ENCODE measurements around the gene DPEP1.
A peak's percentile ranks its signal among the peaks of the same experiment; 100 is the strongest.
"Not testable (repeated sequence)": the region's sequence is repeated elsewhere in the genome, so short reads cannot be mapped to it uniquely, and the experiment has no call there.

Gene DPEP1

DNA sequence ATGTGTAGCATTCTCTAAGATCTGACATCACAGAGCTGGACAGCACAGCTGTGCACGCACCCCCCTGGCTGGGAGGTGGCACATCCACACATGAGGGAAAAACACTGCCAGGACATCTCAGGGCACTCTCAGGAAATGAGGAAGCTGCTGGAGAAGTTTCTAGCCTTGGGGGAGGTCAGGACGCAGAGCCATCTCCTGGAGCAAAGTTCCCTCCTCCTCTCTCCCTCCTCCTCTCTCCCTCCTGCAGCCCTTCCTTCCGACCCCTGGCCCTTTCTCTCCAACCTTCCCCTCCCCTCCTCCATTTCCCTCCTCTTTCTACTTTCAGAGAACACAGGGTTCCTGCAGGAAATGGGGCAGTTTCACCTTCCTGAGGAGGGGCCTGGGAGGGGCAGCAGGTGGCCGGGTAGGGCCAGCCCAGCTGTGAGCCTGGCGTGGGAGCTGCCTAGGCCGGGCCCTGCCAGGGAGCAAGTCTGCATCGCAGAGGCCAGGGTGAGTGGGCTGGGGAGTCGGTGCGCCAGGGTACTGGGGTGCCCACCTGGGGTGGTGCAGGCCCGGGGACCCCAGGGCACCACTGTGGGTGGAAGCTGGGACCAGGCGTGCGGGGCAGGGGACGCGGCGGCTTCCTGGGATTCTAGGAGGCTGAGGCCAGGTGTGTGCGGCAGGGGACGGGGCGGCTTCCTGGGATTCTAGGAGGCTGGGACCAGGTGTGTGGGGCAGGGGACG lies at the start of gene DPEP1:
Gene DPEP1, plus strand, starts transcription at position 412 of the 723 bp plus-strand sequence. CDS start 16,769 bp downstream, outside the sequence.
- no peak for DNase-seq

DNA sequence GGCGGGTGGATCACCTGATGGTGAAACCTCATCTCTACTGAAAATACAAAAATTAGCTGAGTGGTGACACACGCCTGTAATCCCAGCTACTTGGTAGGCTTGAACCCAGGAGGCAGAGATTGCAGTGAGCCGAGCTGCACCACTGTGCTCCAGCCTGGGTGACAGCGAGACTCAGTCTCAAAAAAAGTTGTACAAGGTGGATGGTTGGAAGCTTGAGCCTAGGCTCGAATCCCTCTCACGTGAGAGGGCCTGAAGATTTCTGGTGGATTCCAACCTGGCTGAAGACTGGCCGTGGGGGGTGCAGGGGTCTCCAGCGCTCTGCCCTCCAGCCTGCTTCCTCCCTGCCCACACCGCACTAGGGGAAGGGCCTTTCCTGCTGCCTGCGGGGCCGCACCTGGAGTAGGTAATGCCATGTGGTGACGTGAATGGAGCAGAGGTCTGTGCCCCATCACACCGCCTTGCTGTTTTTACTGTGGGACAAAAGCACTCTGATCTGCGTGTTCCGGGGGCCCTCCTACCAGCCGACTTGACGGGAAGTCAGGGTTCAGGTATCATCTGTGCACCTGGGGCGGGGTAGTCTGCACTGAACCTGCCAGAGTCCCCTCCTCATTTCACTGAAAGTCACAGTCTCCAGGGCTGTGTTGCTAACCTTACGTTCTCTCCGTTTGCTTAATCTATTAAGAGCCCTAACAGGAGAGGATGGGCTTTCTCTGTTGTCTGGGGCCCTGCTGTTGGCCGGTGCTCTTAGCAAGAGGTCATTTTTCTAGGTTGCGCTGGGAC lies 48.8 kb upstream of the DPEP1 start:
- DNase-seq = no peak

DNA sequence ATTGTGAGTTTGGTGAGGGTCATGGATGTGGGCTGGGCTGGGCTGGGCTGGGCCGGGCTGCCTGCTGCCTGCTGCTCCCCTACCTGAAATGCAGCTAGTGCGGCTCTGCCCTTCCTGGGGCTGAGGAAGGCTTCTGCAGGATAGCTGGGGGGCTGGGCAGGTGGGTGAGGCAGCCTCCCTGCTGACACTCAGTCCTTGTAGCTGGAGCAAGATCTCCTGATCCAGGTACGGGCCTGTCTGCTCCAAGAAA lies 48.3 kb upstream of the DPEP1 start:
- DNase-seq = no peak

DNA sequence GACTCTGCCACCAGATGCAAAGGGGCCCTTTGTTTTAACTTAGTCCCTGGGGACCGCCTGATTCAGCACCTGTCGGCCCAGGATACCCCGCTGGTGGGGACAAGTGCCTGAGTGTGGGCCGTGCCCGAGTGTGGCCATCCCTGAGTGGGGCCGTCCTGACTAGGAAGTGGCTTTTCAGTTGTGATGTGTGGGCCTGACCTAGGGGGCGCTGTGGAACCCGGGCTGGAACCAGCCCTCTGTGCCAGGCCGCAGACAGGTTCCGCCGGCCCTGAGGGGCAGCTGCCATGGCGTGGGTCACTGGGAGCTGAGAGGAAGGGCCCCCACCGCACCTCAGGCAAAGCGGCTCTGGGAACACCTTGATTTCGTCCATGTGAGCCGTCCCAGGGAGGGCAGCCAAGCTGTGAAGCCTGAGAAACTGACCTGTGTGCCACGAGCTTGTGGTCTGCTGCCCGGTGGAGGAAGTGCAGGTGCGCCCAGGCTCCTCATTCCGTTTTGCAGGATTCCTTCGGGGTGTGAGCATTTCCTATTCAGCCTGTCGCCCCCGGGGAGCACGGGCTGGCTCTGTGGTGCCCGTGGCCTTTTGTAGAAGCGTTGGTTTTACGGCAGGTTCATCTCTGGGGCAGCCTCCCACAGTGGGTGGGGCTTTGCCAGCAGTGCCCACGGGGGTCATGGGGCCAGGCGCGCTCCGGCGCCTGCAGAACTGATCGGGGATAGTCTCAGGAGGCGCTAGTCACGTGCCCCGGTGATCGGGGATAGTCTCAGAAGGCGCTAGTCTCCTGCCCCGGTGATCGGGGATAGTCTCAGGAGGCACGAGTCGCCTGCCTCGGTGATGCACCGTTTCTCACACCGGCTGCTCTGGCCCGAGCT lies 47.7 kb upstream of the DPEP1 start:
- peak in 5 of 14 donors; percentile 8 to 36 (median 20) for DNase-seq

DNA sequence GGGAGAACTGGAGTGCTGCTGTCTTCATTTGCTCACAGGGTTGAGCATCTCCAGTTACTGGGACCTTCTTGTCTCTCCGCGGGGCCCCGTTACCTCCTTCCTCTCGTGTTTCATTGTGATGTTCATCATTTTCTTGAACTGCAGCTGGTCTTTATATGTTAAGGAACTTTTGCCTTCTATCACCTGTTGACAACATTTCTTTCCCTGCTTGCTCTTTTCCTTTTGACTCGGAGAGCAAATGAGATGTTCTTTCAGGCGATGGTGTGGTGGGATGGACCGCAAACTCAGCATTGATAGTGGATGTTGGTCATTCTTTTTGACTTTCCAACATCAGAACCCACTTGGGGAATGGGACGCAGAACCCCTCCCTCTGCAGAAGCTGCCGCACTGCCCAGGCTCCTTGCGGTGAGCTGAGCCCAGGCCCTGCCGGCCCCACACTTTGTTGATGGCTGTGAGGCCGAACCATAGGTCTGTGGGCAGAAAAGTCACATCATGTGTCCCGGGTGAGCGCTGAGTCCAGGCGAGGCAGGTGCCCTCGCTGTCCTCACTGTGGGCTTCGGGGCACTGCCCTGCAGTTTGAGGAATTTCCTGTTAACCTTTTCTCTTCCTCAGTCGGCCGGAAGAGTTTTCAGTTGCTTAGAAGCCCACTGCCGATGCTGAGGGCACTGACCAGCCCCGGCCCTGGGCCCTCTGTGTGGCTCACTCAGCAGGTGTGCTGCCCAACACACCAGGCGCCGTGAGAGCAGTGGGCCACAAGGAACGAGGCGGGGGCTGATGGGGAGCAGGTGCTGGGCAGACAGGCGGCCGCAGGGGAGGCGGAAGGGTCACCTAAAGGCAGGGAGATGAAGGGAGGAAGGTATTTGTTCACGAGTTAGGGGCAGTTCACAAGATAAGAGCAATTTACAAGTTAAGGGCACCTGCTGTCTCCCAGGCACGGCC lies 45.5 kb upstream of the DPEP1 start:
- no peak for DNase-seq

DNA sequence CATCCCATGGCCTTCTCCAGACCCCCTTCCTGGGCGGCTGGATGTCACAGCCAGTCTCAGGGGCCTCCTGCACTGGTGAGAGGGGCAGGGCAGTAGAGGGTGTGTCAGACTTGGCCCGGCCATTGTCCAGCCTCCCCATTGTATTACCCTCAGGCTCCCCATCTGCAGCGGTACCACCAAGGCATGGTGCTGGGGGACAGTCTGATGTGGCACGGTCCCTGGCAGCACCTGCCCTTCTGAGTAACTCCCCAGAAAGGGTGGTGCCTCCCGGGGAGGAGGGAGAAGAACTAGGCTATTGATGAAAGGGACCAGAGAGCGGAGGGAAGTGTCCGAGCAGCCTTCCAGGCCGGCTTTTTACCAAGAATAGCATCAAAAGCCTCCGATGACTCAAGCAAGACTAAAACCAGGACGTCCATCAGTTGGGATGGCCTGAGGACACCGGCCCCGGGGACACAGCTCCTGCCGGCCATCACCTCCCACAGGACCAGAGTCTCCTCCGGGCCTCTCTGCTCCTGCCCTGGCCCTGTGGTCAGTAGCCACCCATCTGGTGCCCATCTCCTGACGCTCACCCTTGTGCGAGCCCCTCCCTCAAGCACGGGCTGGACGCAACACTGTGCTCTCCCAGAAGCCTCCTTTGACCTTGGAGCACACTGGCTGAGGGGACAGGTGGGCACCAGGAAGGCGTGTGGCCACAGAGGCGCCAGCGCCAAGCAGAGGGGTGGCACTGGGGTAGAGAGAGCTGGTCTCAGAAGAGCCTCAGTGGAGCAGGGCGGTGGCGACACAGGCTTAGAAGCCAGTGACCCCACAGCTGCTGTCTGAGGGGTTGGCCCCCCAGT lies 43.7 kb upstream of the DPEP1 start:
- DNase-seq = no peak

DNA sequence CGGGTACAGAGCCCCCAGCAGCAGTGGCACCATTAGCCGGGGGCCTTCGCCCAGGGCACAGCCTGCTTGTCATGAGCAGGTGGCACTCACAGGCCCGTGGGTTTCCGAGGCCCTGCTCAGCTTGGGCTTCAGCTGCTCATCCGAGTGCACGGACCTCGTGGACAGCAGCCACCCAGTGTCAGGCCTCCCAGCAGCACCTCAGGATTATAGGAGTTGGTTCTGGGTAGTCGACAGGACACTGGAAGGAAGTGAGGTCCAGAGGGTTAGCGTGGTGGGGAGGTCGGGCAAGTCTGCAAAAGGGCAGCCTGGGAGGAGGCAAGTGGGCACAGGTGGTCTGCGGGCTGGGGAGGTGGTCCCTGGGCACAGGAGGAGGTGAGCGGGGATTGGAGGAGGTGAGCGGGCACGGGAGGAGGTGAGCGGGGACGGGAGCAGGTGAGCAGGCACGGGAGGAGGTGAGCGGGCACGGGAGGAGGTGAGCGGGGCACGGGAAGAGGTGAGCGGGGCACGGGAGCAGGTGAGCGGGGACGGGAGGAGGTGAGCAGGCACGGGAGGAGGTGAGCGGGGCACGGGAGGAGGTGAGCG lies 43.0 kb upstream of the DPEP1 start:
- no peak for DNase-seq

DNA sequence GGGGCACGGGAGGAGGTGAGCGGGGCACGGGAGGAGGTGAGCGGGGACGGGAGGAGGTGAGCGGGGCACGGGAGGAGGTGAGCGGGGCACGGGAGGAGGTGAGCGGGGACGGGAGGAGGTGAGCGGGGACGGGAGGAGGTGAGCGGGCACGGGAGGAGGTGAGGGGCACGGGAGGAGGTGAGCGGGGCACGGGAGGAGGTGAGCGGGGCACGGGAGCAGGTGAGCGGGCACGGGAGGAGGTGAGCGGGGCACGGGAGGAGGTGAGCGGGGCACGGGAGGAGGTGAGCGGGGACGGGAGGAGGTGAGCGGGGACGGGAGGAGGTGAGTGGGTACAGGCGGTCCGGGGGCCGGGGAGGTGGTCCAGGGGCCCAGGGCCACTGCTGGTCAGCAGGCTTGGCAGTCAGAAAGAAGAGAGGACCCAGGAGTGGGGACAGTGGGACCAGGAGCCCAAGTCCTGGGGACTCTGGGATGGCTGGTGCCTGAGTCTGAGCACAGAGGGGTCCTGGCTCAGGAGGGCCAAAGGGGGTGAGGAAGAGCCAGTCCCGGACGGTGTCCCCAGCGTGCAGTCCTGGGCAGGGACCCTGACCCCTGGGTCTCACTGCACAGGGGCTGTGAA lies 42.4 kb upstream of the DPEP1 start:
- DNase-seq = not testable (repeated sequence)

DNA sequence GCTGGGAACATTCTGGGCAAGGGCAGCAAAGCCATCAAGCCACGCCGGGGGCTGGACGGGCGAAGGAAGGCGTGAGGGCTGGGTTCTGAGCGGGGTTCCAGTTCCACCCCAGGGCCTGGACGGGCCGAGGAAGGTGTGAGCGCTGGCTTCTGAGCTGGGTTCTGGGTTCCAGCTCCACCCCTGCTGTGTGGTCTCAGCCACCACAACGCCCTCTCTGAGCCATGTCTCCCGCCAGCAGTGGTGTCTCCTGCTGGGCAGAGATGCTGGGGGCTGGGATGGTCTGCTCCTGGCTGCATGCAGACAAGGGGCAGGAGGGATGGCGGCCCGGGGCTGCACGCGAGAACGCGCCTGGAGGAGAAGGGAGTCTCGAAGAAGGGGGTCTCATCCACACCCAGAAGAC lies 41.8 kb upstream of the DPEP1 start:
- DNase-seq = no peak

DNA sequence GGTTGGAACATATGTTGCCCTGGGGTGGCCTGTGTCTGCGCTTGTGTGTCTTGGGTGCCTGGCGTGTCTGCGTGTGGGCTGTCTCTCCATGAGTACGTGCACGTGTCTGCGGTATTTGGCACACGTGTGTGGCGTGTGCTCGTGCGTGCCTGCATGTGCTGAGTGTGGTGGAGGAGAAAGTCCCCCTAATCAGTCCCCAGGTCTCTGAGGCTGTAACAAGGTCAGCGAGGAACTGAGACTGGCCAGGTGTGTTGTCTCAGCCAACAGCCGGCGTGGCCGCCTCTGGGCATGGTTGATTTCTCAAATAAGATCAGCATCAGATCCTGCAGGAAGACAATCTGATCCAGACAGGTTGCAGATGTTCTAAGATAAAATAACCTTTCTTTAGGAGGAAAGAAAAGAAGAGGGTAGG lies 41.4 kb upstream of the DPEP1 start:
- DNase-seq = no peak

DNA sequence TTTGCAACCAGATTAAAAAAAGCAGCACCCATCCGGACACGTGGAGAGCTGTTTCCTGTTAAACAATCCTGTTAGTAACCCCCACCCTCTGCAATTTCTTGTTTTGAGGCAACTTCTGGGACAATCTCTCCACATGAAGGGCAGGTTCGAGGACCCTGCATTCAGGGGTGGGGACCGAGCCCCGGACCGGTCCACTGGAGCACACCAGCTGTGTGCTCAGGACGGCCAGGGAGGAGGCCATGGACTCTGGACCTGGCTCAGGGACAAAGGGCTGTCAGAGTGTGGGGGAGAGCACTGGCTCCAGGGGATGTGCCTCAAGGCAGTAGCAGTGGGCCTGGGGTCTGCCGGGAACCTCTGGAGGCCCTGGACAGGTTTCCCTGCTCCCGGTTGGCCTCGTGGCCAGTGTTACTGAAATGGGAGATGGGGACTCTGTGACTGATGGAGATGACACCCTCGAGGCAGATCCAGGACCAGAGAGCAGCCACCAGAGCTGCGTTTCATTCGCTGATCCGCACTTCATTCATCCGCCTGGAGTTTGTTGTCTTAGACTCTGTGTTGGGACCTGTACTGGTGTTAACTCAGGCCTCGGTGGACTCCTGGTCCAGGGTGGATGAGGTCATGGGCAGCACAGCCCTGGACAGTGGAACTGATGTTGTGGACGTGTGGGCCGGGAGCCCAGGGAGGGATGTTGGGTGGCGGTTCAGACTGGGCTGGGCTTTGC lies 40.8 kb upstream of the DPEP1 start:
- DNase-seq = no peak

DNA sequence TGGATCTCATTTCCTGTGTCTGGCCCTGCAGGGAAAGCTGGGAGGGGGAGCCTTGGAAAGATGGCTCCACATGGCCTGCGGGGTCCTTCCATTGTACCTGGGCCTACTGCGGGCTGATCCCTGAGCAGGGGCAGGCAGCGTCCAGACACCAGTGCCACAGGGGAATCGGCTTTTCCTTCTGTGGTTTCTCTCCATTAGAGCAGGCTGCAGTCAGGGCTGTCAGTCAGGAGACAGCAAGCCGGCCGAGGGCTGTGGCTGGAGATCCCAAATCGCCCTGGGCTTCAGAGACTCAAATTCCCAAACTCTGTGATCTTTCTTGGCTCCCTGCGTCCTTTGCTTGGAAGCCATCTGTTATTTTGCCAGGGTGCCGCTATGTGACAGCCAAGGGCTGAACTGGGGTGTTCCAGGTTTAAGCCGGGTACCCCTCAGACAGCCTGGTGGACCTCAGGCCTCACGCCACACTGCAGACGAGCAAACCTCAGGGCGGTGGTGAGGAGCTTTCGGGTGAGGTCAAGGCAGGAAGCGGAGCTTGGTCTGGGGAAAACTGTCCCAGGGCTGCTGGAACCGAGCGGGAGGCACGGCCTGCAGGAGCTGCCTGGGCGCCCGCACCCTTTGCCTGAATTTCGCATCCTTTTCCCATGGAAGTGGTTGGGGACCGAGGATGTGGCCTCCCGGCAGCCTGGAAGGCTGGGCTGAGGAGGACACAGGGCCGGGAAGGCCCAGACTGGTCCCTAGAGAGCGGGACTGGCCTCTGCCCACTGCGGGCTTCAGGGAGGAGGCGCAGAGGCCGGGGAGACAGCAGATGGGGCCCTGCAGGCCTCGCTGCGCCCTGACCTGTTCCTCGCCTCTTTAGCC lies 39.4 kb upstream of the DPEP1 start:
- no peak for DNase-seq

DNA sequence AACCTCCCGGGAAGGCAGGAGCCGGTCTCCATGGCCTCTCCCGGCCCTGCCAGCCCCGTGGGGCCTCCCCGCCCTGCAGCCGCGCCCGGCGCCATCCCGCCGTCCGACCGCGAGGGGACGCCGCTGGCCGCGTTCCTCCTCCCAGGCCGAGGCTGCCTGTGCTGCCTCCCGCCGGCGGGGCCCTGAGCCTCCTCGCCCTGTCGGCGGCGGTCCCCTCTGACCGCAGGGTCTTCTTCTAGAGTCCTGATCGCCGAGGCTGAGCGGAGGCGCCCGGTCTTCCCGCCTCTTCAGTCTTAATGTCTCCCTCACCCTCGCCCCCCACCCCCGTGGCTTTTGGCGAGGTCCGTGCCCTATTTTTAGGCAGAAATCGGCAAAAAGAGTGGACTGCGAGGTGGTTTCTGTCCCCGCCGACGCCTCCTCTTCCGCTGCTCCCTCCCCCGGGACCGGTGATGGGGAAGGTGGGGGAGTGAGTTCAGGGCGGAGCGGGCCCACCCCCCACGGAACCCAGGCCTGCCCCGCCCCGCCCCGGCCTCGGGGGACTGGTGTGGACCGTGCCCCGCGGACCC lies 38.7 kb upstream of the DPEP1 start:
- no peak for DNase-seq

DNA sequence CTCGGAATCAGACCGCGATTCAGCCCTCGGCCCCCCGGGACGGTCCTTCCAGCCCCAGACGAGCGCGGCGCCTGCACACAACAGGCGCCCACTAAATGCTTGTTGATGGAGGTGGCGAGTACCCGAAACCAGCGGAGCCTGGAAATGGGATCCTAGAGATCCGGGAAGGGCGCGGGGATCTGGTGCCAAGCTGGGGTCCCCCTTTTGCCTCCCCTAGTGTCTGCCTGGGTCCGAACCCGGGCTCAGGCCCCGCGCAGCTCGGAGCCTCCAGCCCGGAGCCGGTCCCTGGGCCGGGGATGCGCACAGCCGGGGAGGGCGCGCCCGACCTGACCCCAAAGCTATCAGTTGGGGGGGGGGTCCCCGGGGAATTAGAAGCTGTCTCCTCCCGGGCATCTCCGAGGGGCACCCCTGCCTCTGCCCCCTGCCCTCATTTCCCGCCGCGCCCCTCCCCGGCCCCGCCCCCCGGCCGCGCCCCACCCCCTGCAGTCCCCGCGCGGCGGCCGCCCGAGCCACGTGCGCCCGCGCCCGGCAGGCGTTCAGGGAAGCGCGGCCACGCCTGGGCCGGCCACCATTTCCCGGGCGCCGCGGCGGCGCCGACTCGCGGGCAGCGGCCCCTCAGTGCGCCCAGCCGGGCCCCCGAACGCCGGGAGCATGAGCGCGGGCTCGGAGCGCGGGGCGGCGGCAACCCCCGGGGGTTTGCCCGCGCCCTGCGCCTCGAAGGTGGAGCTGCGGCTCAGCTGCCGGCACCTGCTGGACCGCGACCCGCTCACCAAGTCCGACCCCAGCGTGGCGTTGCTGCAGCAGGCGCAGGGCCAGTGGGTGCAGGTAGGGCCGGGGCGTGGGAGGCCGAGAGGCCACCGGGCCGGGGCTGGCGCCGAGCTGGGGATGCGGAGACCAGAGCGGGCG lies 37.9 kb upstream of the DPEP1 start, which contains the start of gene CPNE7:
Gene CPNE7, plus strand, starts transcription at position 512 of the 906 bp plus-strand sequence. Its CDS starts 140 bp downstream, at position 652.
- DNase-seq = no peak

DNA sequence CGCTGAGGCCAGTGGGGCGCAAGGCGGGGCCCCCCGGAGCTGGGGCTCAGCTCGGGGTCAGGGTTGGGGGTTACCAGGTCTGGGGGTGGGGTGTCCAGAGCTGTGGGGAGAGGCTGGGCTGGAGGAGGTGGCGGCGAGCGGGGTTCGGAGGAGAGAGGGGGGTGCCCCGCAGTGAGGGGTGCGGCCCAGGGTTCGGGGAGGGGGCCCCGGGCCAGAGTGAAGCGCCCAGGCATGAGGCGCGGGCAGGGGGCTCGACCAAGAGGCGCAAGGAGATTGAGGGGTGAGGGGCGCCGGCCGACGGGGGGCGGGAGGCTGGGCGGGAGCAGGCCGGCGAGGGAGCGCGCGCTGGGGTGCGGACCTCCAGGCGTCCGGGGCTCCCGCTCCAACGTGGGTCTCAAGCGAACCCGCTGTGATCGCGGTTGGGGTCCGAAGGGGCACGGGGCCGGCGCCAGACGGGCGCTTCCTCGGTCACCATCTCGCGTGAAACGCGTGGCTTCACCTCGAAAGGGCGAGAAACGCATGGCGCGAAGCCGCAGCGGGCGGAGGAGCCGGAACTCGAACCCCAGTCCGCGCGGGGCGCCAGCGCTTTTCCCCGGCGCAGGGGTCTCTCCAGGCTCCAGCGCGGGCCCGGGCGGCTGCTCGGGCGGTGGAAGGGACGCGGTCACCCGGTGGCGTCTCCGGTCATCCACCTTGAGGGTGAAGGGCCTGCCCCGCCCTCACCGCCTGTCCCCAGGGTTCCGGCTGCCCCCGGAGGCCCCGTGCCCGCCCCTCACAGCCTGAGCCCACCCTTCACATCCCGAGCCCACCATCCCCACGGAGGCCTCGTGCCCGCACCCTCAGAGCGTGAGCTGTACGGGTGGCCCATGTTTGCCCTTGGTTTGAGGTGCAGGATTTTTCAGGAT lies 37.0 kb upstream of the DPEP1 start:
- DNase-seq = no peak

Measured in C1 segment of cervical spinal cord (tissue), 14 donors.